ENCODE results near the gene GINS1. TPM values are rescaled to one million over a fixed set of nuclear protein-coding genes. Genes with fewer than 3 reads are reported as not detected.

Gene GINS1
- total and polyA plus RNA-seq, 2 donors (not counting 3 experiments of a cell fraction or from before 2014, with no cell fraction given): 8.2 to 26.3 TPM

DNA sequence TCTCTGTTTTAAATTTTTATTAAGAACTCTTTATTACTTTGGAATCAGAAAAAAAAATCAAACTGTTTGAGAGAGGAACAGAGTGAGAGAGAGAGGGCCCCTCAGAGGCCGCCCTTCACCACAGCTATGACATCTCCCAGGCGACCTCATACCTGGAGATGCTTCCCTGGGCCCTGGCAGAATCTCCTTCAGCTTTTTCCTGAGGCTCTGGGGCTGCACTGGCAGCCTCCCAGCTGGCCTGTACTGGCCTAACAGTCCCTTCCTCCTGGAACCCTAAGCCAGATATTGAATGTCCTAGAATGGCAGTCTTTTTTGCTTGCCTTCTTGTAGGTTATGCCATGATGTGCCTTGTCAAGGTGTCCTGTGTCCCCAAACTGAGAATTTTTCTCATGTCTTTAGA lies 30.6 kb upstream of the GINS1 start:
- Histone ChIP-seq H3K36me3 (ENCODE audit: control insufficient read depth in 2 of 2, extremely low read depth in 1 of 2, insufficient read depth in 2 of 2, low read length in 2 of 2) (no peaks in the 10 kb centered on the region), H3K4me1 (ENCODE audit: control insufficient read depth, extremely low read depth, insufficient read depth, low read length) (no peaks in the 10 kb centered on the region), H4K20me1 (replicated peaks; ENCODE audit: control insufficient read depth, extremely low read depth, insufficient read depth, low read length) (no peaks in the 10 kb centered on the region), H3K9me3 (replicated peaks; ENCODE audit: control insufficient read depth, insufficient read depth, low read length) (no peaks in the 10 kb centered on the region), H3K9me1 (replicated peaks; ENCODE audit: control insufficient read depth, extremely low read depth, insufficient read depth, low read length) (no peaks in the 10 kb centered on the region), H3K79me2 (ENCODE audit: control insufficient read depth, insufficient read depth, low read length) (peaks cover 26% of the 10 kb centered on the region), H3K4me3 (replicated peaks in 1 of 3; ENCODE audit: insufficient read depth in 1 of 3, low read depth in 1 of 3, low read length in 3 of 3) (no peak overlapping the region), H3K9ac (replicated peaks; ENCODE audit: extremely low read depth, insufficient read depth, low read length) (no peak overlapping the region), H3K27me3 (ENCODE audit: control insufficient read depth in 2 of 2, insufficient read depth in 2 of 2, low read length in 2 of 2) (no peaks in the 10 kb centered on the region), H3K4me2 (ENCODE audit: insufficient read depth, low read length) (no peak overlapping the region), H2AFZ (ENCODE audit: low read depth, low read length) (no peak overlapping the region), H3K27ac (ENCODE audit: insufficient read depth, low read depth, low read length) (no peak overlapping the region)
- TF ChIP-seq, protein P1, sequence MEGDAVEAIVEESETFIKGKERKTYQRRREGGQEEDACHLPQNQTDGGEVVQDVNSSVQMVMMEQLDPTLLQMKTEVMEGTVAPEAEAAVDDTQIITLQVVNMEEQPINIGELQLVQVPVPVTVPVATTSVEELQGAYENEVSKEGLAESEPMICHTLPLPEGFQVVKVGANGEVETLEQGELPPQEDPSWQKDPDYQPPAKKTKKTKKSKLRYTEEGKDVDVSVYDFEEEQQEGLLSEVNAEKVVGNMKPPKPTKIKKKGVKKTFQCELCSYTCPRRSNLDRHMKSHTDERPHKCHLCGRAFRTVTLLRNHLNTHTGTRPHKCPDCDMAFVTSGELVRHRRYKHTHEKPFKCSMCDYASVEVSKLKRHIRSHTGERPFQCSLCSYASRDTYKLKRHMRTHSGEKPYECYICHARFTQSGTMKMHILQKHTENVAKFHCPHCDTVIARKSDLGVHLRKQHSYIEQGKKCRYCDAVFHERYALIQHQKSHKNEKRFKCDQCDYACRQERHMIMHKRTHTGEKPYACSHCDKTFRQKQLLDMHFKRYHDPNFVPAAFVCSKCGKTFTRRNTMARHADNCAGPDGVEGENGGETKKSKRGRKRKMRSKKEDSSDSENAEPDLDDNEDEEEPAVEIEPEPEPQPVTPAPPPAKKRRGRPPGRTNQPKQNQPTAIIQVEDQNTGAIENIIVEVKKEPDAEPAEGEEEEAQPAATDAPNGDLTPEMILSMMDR (IDR thresholded peaks at IDR 0.05; ENCODE audit: extremely low read depth in 1 of 2, insufficient read depth in 1 of 2, low read depth in 1 of 2, low read length in 2 of 2): no peak
- no peak for TF ChIP-seq MYC (IDR thresholded peaks at IDR 0.05; ENCODE audit: low read depth, low read length)
- TF ChIP-seq, protein P2, sequence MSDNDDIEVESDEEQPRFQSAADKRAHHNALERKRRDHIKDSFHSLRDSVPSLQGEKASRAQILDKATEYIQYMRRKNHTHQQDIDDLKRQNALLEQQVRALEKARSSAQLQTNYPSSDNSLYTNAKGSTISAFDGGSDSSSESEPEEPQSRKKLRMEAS (IDR thresholded peaks at IDR 0.05; ENCODE audit: insufficient read depth, insufficient read length): no peak
- no peak for TF ChIP-seq POLR2A (IDR thresholded peaks at IDR 0.05; ENCODE audit: low read depth, low read length)
- no peak for TF ChIP-seq GATA2 (IDR thresholded peaks at IDR 0.05; ENCODE audit: insufficient read depth, insufficient read length, low read depth, low read length)
- no peak for TF ChIP-seq POLR2AphosphoS5 (IDR thresholded peaks at IDR 0.05; ENCODE audit: insufficient read depth, low read depth, low read length)
- no peak for TF ChIP-seq EZH2 (IDR thresholded peaks at IDR 0.05; ENCODE audit: borderline replicate concordance, low read depth, low read length, severe bottlenecking)
- TF ChIP-seq JUN (IDR thresholded peaks at IDR 0.05; ENCODE audit: borderline replicate concordance, insufficient read depth, insufficient read length, low read depth): no peak
- TF ChIP-seq FOS (IDR thresholded peaks at IDR 0.05; ENCODE audit: borderline replicate concordance, insufficient read depth, low read length): no peak
- DNase-seq (ENCODE audit: low read depth, low spot score) (no peak), FAIRE-seq (no peak)
- no TSS peak for BruUV-seq (replicated peaks)
- POLR2A ChIA-PET: no interaction called here
- intact Hi-C loops (cut with micrococcal nuclease): no loop called here
- CTCF ChIA-PET: no interaction called here
- dilution Hi-C loops (cut with MboI; ENCODE audit: extremely low pct_ligation_motif_present, low sequenced_read_pairs): no loop called here

Data from endothelial cell of umbilical vein (primary cell).